Measurements from ENCODE around the gene CFC1. TPM values are rescaled to one million over a fixed set of nuclear protein-coding genes. Genes with fewer than 3 reads are reported as not detected.
"Not testable (repeated sequence)": the region's sequence is repeated elsewhere in the genome, so short reads cannot be mapped to it uniquely, and the experiment has no call there.

The CFC1 gene
- total and polyA plus RNA-seq, 7 experiments from 2014 or later, result not detected

- H3K4me1 Mint-ChIP-seq; H3K9me3 Mint-ChIP-seq; POLR2A ChIA-PET; H3K27me3 ChIP-seq (ENCODE audit: control insufficient read depth in 2 of 2, insufficient read depth in 2 of 2, low read length in 2 of 2); H3K4me3 ChIP-seq (ENCODE audit: low read length); H3K36me3 ChIP-seq (ENCODE audit: control insufficient read depth in 2 of 3, insufficient read depth in 3 of 3, low read length in 3 of 3); CTCF ChIA-PET; H3K4me3 Mint-ChIP-seq; H3K27ac Mint-ChIP-seq; H3K4me1 ChIP-seq (ENCODE audit: control insufficient read depth in 2 of 2, insufficient read depth in 2 of 2, low read length in 2 of 2); H3K36me3 Mint-ChIP-seq; DNase-seq; H3K27me3 Mint-ChIP-seq; ATAC-seq; H3K27ac ChIP-seq (ENCODE audit: low read depth, low read length); H3K9me3 ChIP-seq (ENCODE audit: control insufficient read depth in 2 of 3, low read length in 3 of 3); intact Hi-C loops (cut with micrococcal nuclease): not testable (repeated sequence)
These were observed 17.9 kb downstream of the CFC1 start for GRCh38 chr2:130581491-130581890.

GRCh38 chr2:130579121-130579520, 20.3 kb downstream of the CFC1 start:
- H3K36me3 Mint-ChIP-seq; H3K27ac Mint-ChIP-seq; H3K4me1 Mint-ChIP-seq; H3K27me3 ChIP-seq (ENCODE audit: control insufficient read depth in 2 of 2, insufficient read depth in 2 of 2, low read length in 2 of 2); POLR2A ChIA-PET; ATAC-seq; H3K4me3 Mint-ChIP-seq; H3K9me3 Mint-ChIP-seq; H3K4me1 ChIP-seq (ENCODE audit: control insufficient read depth in 2 of 2, insufficient read depth in 2 of 2, low read length in 2 of 2); H3K27me3 Mint-ChIP-seq; CTCF ChIA-PET; H3K36me3 ChIP-seq (ENCODE audit: control insufficient read depth in 2 of 3, insufficient read depth in 3 of 3, low read length in 3 of 3); intact Hi-C loops (cut with micrococcal nuclease); DNase-seq; H3K4me3 ChIP-seq (ENCODE audit: low read length); H3K27ac ChIP-seq (ENCODE audit: low read depth, low read length); H3K9me3 ChIP-seq (ENCODE audit: control insufficient read depth in 2 of 3, low read length in 3 of 3): not testable (repeated sequence)

- CTCF ChIA-PET; H3K27ac ChIP-seq (ENCODE audit: low read depth, low read length); H3K4me1 ChIP-seq (ENCODE audit: control insufficient read depth in 2 of 2, insufficient read depth in 2 of 2, low read length in 2 of 2); H3K27me3 Mint-ChIP-seq; intact Hi-C loops (cut with micrococcal nuclease); H3K27ac Mint-ChIP-seq; ATAC-seq; DNase-seq; H3K9me3 Mint-ChIP-seq; H3K4me1 Mint-ChIP-seq; H3K4me3 Mint-ChIP-seq; H3K27me3 ChIP-seq (ENCODE audit: control insufficient read depth in 2 of 2, insufficient read depth in 2 of 2, low read length in 2 of 2); H3K36me3 Mint-ChIP-seq; H3K36me3 ChIP-seq (ENCODE audit: control insufficient read depth in 2 of 3, insufficient read depth in 3 of 3, low read length in 3 of 3); H3K9me3 ChIP-seq (ENCODE audit: control insufficient read depth in 2 of 3, low read length in 3 of 3); H3K4me3 ChIP-seq (ENCODE audit: low read length); POLR2A ChIA-PET: not testable (repeated sequence)
These were observed 21.8 kb downstream of the CFC1 start for GRCh38 chr2:130577559-130577958.

GRCh38 chr2:130576209-130576784, 23.1 kb downstream of the CFC1 start:
- H3K9me3 ChIP-seq (ENCODE audit: control insufficient read depth in 2 of 3, low read length in 3 of 3); H3K27ac Mint-ChIP-seq; H3K27me3 ChIP-seq (ENCODE audit: control insufficient read depth in 2 of 2, insufficient read depth in 2 of 2, low read length in 2 of 2); H3K36me3 Mint-ChIP-seq; H3K4me3 Mint-ChIP-seq; POLR2A ChIA-PET; intact Hi-C loops (cut with micrococcal nuclease); H3K9me3 Mint-ChIP-seq; H3K4me1 ChIP-seq (ENCODE audit: control insufficient read depth in 2 of 2, insufficient read depth in 2 of 2, low read length in 2 of 2); H3K27ac ChIP-seq (ENCODE audit: low read depth, low read length); DNase-seq; H3K4me1 Mint-ChIP-seq; CTCF ChIA-PET; H3K36me3 ChIP-seq (ENCODE audit: control insufficient read depth in 2 of 3, insufficient read depth in 3 of 3, low read length in 3 of 3); H3K4me3 ChIP-seq (ENCODE audit: low read length); H3K27me3 Mint-ChIP-seq: not testable (repeated sequence)
- peak; percentile 38 for ATAC-seq

- ATAC-seq; H3K9me3 Mint-ChIP-seq; intact Hi-C loops (cut with micrococcal nuclease); H3K9me3 ChIP-seq (ENCODE audit: control insufficient read depth in 2 of 3, low read length in 3 of 3); CTCF ChIA-PET; H3K4me3 Mint-ChIP-seq; H3K36me3 Mint-ChIP-seq; DNase-seq; H3K27ac Mint-ChIP-seq; H3K27me3 Mint-ChIP-seq; H3K4me3 ChIP-seq (ENCODE audit: low read length); H3K4me1 ChIP-seq (ENCODE audit: control insufficient read depth in 2 of 2, insufficient read depth in 2 of 2, low read length in 2 of 2); H3K36me3 ChIP-seq (ENCODE audit: control insufficient read depth in 2 of 3, insufficient read depth in 3 of 3, low read length in 3 of 3); H3K27ac ChIP-seq (ENCODE audit: low read depth, low read length); H3K4me1 Mint-ChIP-seq; POLR2A ChIA-PET; H3K27me3 ChIP-seq (ENCODE audit: control insufficient read depth in 2 of 2, insufficient read depth in 2 of 2, low read length in 2 of 2): not testable (repeated sequence)
These were observed 25.1 kb downstream of the CFC1 start for GRCh38 chr2:130574230-130574629.

- H3K4me3 ChIP-seq (ENCODE audit: low read length); H3K4me1 ChIP-seq (ENCODE audit: control insufficient read depth in 2 of 2, insufficient read depth in 2 of 2, low read length in 2 of 2); H3K36me3 ChIP-seq (ENCODE audit: control insufficient read depth in 2 of 3, insufficient read depth in 3 of 3, low read length in 3 of 3); CTCF ChIA-PET; H3K4me1 Mint-ChIP-seq; intact Hi-C loops (cut with micrococcal nuclease); H3K27ac ChIP-seq (ENCODE audit: low read depth, low read length); H3K9me3 Mint-ChIP-seq; H3K27ac Mint-ChIP-seq; H3K36me3 Mint-ChIP-seq; POLR2A ChIA-PET; H3K27me3 ChIP-seq (ENCODE audit: control insufficient read depth in 2 of 2, insufficient read depth in 2 of 2, low read length in 2 of 2); ATAC-seq; H3K4me3 Mint-ChIP-seq; H3K27me3 Mint-ChIP-seq; H3K9me3 ChIP-seq (ENCODE audit: control insufficient read depth in 2 of 3, low read length in 3 of 3); DNase-seq: not testable (repeated sequence)
These were observed 27.4 kb downstream of the CFC1 start for GRCh38 chr2:130571929-130572328.

GRCh38 chr2:130566165-130566564, 33.2 kb downstream of the CFC1 start:
- H3K27me3 ChIP-seq (ENCODE audit: control insufficient read depth in 2 of 2, insufficient read depth in 2 of 2, low read length in 2 of 2); H3K4me1 ChIP-seq (ENCODE audit: control insufficient read depth in 2 of 2, insufficient read depth in 2 of 2, low read length in 2 of 2); H3K9me3 ChIP-seq (ENCODE audit: control insufficient read depth in 2 of 3, low read length in 3 of 3); DNase-seq; CTCF ChIA-PET; H3K4me3 Mint-ChIP-seq; intact Hi-C loops (cut with micrococcal nuclease); H3K27me3 Mint-ChIP-seq; H3K36me3 ChIP-seq (ENCODE audit: control insufficient read depth in 2 of 3, insufficient read depth in 3 of 3, low read length in 3 of 3); ATAC-seq; H3K36me3 Mint-ChIP-seq; H3K4me3 ChIP-seq (ENCODE audit: low read length); POLR2A ChIA-PET; H3K27ac Mint-ChIP-seq; H3K9me3 Mint-ChIP-seq; H3K27ac ChIP-seq (ENCODE audit: low read depth, low read length); H3K4me1 Mint-ChIP-seq: not testable (repeated sequence)
